Measurements from ENCODE around the gene CDH4.

Gene CDH4

DNA sequence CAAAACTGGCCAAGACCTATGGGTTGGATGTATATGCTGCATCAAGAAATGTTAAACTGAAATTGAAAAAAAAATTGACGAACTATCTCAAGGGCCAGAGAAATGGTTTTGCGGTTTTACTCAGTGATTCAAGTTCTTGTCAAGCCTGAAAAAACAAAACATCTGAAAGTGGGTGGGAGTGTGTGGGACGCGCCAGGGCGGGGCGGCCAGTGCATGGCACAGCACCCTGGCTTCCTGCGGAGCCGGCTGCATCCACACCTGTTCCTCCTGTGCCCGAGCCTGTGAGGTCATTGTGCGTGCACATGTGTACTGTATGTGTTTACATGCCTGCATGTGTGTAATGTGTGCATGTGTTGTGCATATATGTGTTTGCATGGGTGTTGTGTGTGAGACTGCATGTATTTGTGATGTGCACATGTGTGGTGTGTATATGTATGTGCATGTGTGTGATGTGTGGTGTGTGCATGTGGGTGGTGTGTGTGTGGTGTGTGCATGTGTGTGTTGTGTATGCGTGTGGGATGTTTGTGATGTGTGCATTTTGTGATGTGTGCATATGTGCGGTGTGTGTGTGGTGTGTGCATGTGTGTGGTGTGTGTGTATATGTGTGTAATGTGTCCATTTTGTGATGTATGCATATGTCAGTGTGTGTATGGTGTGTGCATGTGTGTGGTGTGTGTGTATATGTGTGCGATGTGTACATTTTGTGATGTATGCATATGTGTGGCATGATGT, 59.8 kb downstream of the CDH4 start:
- no peak overlapping the region for H2BK15ac ChIP-seq (replicated peaks; ENCODE audit: low read depth)
- H3K4me2 ChIP-seq (ENCODE audit: low read length) = no peak overlapping the region
- H3K9ac ChIP-seq (ENCODE audit: low read length) = no peak overlapping the region
- H2BK5ac ChIP-seq (ENCODE audit: low read length) = no peak overlapping the region
- no peaks in the 10 kb centered on the region for H3K79me2 ChIP-seq (ENCODE audit: control insufficient read depth, insufficient read depth, low read length)
- no peak for DNase-seq
- WGBS (ENCODE audit: extremely low coverage, insufficient coverage, low lambda C conversion rate) = no CpG with 5 or more reads among the region's 13 CpGs
- no peak overlapping the region for H3K27ac ChIP-seq (ENCODE audit: low read depth, low read length)
- H3K27me3 ChIP-seq (ENCODE audit: insufficient read depth, low read length, poor library complexity) = no peaks in the 10 kb centered on the region
- H4K5ac ChIP-seq (ENCODE audit: low read length) = no peak overlapping the region
- no peaks in the 10 kb centered on the region for H3K79me1 ChIP-seq (ENCODE audit: low read length)
- peaks cover 1% of the 10 kb centered on the region for H3K4me1 ChIP-seq (ENCODE audit: control insufficient read depth, low read depth, low read length)
- H3K56ac ChIP-seq (ENCODE audit: low read length) = no peak overlapping the region
- H2BK120ac ChIP-seq (ENCODE audit: low read depth, low read length) = no peak overlapping the region
- H3K18ac ChIP-seq (ENCODE audit: low read length) = no peak overlapping the region
- no peak overlapping the region for H3K4ac ChIP-seq (ENCODE audit: low read depth, low read length)
- H3K23ac ChIP-seq (ENCODE audit: low read length) = no peak overlapping the region
- no peak overlapping the region for H4K8ac ChIP-seq (ENCODE audit: low read depth, low read length)
- no peak overlapping the region for H3K4me3 ChIP-seq (ENCODE audit: low read length)
- H3K36me3 ChIP-seq (ENCODE audit: control insufficient read depth, insufficient read depth, low read length) = no peaks in the 10 kb centered on the region
- H2AK5ac ChIP-seq (ENCODE audit: low read length) = no peak overlapping the region

GRCh38 chr20:61312925-61313324, 60.9 kb downstream of the CDH4 start:
- no peak overlapping the region for H4K8ac ChIP-seq (ENCODE audit: low read depth, low read length)
- no peak overlapping the region for H3K27ac ChIP-seq (ENCODE audit: low read depth, low read length)
- no peak overlapping the region for H4K5ac ChIP-seq (ENCODE audit: low read length)
- no CpG with 5 or more reads among the region's 13 CpGs for WGBS (ENCODE audit: extremely low coverage, insufficient coverage, low lambda C conversion rate)
- H2BK5ac ChIP-seq (ENCODE audit: low read length) = no peak overlapping the region
- H3K56ac ChIP-seq (ENCODE audit: low read length) = no peak overlapping the region
- H3K4ac ChIP-seq (ENCODE audit: low read depth, low read length) = no peak overlapping the region
- no peaks in the 10 kb centered on the region for H3K27me3 ChIP-seq (ENCODE audit: insufficient read depth, low read length, poor library complexity)
- no peak overlapping the region for H3K23ac ChIP-seq (ENCODE audit: low read length)
- no peak overlapping the region for H3K18ac ChIP-seq (ENCODE audit: low read length)
- no peak overlapping the region for H3K4me2 ChIP-seq (ENCODE audit: low read length)
- H3K4me3 ChIP-seq (ENCODE audit: low read length) = no peak overlapping the region
- no peaks in the 10 kb centered on the region for H3K79me1 ChIP-seq (ENCODE audit: low read length)
- H3K79me2 ChIP-seq (ENCODE audit: control insufficient read depth, insufficient read depth, low read length) = no peaks in the 10 kb centered on the region
- H2AK5ac ChIP-seq (ENCODE audit: low read length) = no peak overlapping the region
- no peak overlapping the region for H2BK15ac ChIP-seq (replicated peaks; ENCODE audit: low read depth)
- no peak overlapping the region for H2BK120ac ChIP-seq (ENCODE audit: low read depth, low read length)
- no peak overlapping the region for H3K9ac ChIP-seq (ENCODE audit: low read length)
- H3K4me1 ChIP-seq (ENCODE audit: control insufficient read depth, low read depth, low read length) = no peaks in the 10 kb centered on the region
- no peak for DNase-seq
- no peaks in the 10 kb centered on the region for H3K36me3 ChIP-seq (ENCODE audit: control insufficient read depth, insufficient read depth, low read length)

DNA sequence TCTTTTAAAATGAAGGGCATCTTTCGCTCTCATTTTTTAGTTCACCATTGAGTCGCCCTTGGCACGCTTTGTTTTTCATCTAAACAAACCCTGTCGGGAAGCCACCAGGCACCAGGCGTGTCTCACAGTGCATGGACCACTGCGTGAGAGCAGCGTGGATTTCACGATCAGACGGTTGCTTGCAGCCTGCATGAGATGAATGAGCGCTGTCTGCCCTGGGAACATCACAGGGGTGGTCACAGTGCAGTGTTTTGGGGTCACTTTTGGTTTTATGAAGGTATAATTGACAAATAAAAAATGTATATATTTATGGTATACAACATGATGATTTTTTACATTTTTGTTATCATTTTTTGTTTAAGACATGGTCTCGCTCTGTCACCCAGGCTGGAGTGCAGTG, 61.3 kb downstream of the CDH4 start:
- no peaks in the 10 kb centered on the region for H3K27me3 ChIP-seq (ENCODE audit: insufficient read depth, low read length, poor library complexity)
- H3K4me2 ChIP-seq (ENCODE audit: low read length) = no peak overlapping the region
- no peak overlapping the region for H4K8ac ChIP-seq (ENCODE audit: low read depth, low read length)
- DNase-seq = no peak
- H3K79me2 ChIP-seq (ENCODE audit: control insufficient read depth, insufficient read depth, low read length) = no peaks in the 10 kb centered on the region
- no peak overlapping the region for H3K18ac ChIP-seq (ENCODE audit: low read length)
- no CpG with 5 or more reads among the region's 11 CpGs for WGBS (ENCODE audit: extremely low coverage, insufficient coverage, low lambda C conversion rate)
- H3K27ac ChIP-seq (ENCODE audit: low read depth, low read length) = no peak overlapping the region
- no peak overlapping the region for H3K4ac ChIP-seq (ENCODE audit: low read depth, low read length)
- no peak overlapping the region for H3K23ac ChIP-seq (ENCODE audit: low read length)
- no peak overlapping the region for H3K56ac ChIP-seq (ENCODE audit: low read length)
- no peak overlapping the region for H2BK120ac ChIP-seq (ENCODE audit: low read depth, low read length)
- H3K36me3 ChIP-seq (ENCODE audit: control insufficient read depth, insufficient read depth, low read length) = no peaks in the 10 kb centered on the region
- no peak overlapping the region for H3K4me3 ChIP-seq (ENCODE audit: low read length)
- H3K9ac ChIP-seq (ENCODE audit: low read length) = no peak overlapping the region
- no peak overlapping the region for H2BK5ac ChIP-seq (ENCODE audit: low read length)
- H4K5ac ChIP-seq (ENCODE audit: low read length) = no peak overlapping the region
- H2BK15ac ChIP-seq (replicated peaks; ENCODE audit: low read depth) = no peak overlapping the region
- H3K79me1 ChIP-seq (ENCODE audit: low read length) = no peaks in the 10 kb centered on the region
- no peak overlapping the region for H2AK5ac ChIP-seq (ENCODE audit: low read length)
- no peaks in the 10 kb centered on the region for H3K4me1 ChIP-seq (ENCODE audit: control insufficient read depth, low read depth, low read length)

DNA sequence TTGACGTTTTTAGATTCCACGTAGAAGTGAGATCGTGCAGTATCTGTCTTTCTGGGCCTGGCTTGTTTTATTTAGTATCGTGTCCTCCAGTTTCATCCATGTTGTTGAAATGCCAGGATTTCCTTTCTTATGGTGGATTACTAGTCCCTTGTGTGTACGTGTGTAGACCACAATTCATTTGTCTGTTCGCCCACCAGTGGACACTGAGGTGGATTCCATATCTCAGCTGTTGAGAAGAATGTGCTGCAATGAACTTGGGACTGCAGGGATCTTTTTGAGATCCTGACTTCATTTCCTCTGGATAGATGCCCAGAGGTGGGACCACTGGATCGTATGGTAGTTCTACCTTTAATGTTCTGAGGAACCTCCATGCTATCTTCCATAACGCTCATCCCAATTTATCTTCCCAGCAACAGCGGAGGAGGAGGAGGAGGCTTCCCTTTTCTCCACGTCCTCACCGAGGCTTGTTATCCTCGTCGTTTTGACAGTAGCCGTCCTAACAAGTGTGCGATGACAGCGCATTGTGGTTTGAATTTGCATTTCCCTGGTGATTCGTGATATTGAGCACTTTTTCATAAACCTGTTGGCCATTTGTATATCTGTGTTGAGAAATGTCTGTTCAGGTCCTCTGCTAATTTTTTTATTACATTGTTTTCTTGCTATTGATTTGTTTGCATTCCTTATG, 62.4 kb downstream of the CDH4 start:
- Histone ChIP-seq H2AK5ac (ENCODE audit: low read length) (no peak overlapping the region), H3K23ac (ENCODE audit: low read length) (no peak overlapping the region), H3K56ac (ENCODE audit: low read length) (no peak overlapping the region), H2BK120ac (ENCODE audit: low read depth, low read length) (no peak overlapping the region), H3K79me1 (ENCODE audit: low read length) (no peaks in the 10 kb centered on the region), H3K79me2 (ENCODE audit: control insufficient read depth, insufficient read depth, low read length) (no peaks in the 10 kb centered on the region), H3K4me2 (ENCODE audit: low read length) (no peak overlapping the region), H2BK5ac (ENCODE audit: low read length) (no peak overlapping the region), H3K18ac (ENCODE audit: low read length) (no peak overlapping the region), H3K4me1 (ENCODE audit: control insufficient read depth, low read depth, low read length) (no peaks in the 10 kb centered on the region), H2BK15ac (replicated peaks; ENCODE audit: low read depth) (no peak overlapping the region), H4K5ac (ENCODE audit: low read length) (no peak overlapping the region), H3K27ac (ENCODE audit: low read depth, low read length) (no peak overlapping the region), H3K4ac (ENCODE audit: low read depth, low read length) (no peak overlapping the region), H4K8ac (ENCODE audit: low read depth, low read length) (no peak overlapping the region), H3K27me3 (ENCODE audit: insufficient read depth, low read length, poor library complexity) (no peaks in the 10 kb centered on the region), H3K4me3 (ENCODE audit: low read length) (no peak overlapping the region), H3K9ac (ENCODE audit: low read length) (no peak overlapping the region), H3K36me3 (ENCODE audit: control insufficient read depth, insufficient read depth, low read length) (no peaks in the 10 kb centered on the region)
- WGBS (ENCODE audit: extremely low coverage, insufficient coverage, low lambda C conversion rate) = no CpG with 5 or more reads among the region's 17 CpGs
- no peak for DNase-seq

GRCh38 chr20:61315319-61315718, 63.3 kb downstream of the CDH4 start:
- Histone ChIP-seq H3K56ac (ENCODE audit: low read length) (no peak overlapping the region), H3K4me2 (ENCODE audit: low read length) (no peak overlapping the region), H4K5ac (ENCODE audit: low read length) (no peak overlapping the region), H3K23ac (ENCODE audit: low read length) (no peak overlapping the region), H2AK5ac (ENCODE audit: low read length) (no peak overlapping the region), H3K79me1 (ENCODE audit: low read length) (no peaks in the 10 kb centered on the region), H2BK120ac (ENCODE audit: low read depth, low read length) (no peak overlapping the region), H3K18ac (ENCODE audit: low read length) (no peak overlapping the region), H3K4me1 (ENCODE audit: control insufficient read depth, low read depth, low read length) (no peaks in the 10 kb centered on the region), H2BK5ac (ENCODE audit: low read length) (no peak overlapping the region), H2BK15ac (replicated peaks; ENCODE audit: low read depth) (no peak overlapping the region), H3K4me3 (ENCODE audit: low read length) (no peak overlapping the region), H3K36me3 (ENCODE audit: control insufficient read depth, insufficient read depth, low read length) (no peaks in the 10 kb centered on the region), H3K27ac (ENCODE audit: low read depth, low read length) (no peak overlapping the region), H3K27me3 (ENCODE audit: insufficient read depth, low read length, poor library complexity) (no peaks in the 10 kb centered on the region), H4K8ac (ENCODE audit: low read depth, low read length) (no peak overlapping the region), H3K9ac (ENCODE audit: low read length) (no peak overlapping the region), H3K79me2 (ENCODE audit: control insufficient read depth, insufficient read depth, low read length) (no peaks in the 10 kb centered on the region), H3K4ac (ENCODE audit: low read depth, low read length) (no peak overlapping the region)
- no peak for DNase-seq
- WGBS (ENCODE audit: extremely low coverage, insufficient coverage, low lambda C conversion rate) = no CpG with 5 or more reads among the region's 9 CpGs

All from mesendoderm (in vitro differentiated cells).